GM21576 (cell line): ENCODE results near the gene STX12.
"Not testable (repeated sequence)": the region's sequence is repeated elsewhere in the genome, so short reads cannot be mapped to it uniquely, and the experiment has no call there.

Experiments used
- ATAC-seq: cut with Tn5 transposase; IDR thresholded peaks from one replicate; pipeline ENCODE4 v1.9.1; 2021; ENCODE audit warnings: mild to moderate bottlenecking, moderate library complexity; ENCODE audit not compliant: unreplicated experiment

The STX12 gene

GRCh38 chr1:27864264-27864895 is 91.4 kb downstream of the STX12 start:
- ATAC-seq = no peak

GRCh38 chr1:27865821-27866220 is 92.8 kb downstream of the STX12 start:
- no peak for ATAC-seq

GRCh38 chr1:27868556-27868931 is 95.5 kb downstream of the STX12 start:
- no peak for ATAC-seq

GRCh38 chr1:27868932-27869718 is 96.1 kb downstream of the STX12 start:
- ATAC-seq = no peak

GRCh38 chr1:27869719-27870085 is 96.7 kb downstream of the STX12 start:
- no peak for ATAC-seq

- not testable (repeated sequence) for ATAC-seq
Observed at GRCh38 chr1:27871076-27871475, 98.1 kb downstream of the STX12 start.

GRCh38 chr1:27872059-27872801 is 99.2 kb downstream of the STX12 start, which contains the start of gene THEMIS2:
THEMIS2 (plus strand) TSS chr1:27872544; CDS start chr1:27872572, 28 bp downstream.
- ATAC-seq = no peak

- ATAC-seq = no peak
Observed at GRCh38 chr1:27872802-27873551, 100.0 kb downstream of the STX12 start.

GRCh38 chr1:27873671-27874384 is 100.8 kb downstream of the STX12 start:
- no peak for ATAC-seq
